NCI-H226 (cell line): Measurements from ENCODE around the gene TCF15.

Source experiments
- DNase-seq: peaks from one replicate; pipeline ENCODE4 v3.0.0-alpha.2; 2015

Gene TCF15

GRCh38 chr20:576156-576555 lies 34.0 kb downstream of the TCF15 start:
- no peak for DNase-seq

- DNase-seq: no peak
These were observed 34.9 kb downstream of the TCF15 start for GRCh38 chr20:575230-575629.

- DNase-seq: no peak
These were observed 35.7 kb downstream of the TCF15 start for GRCh38 chr20:574297-574942.

GRCh38 chr20:573414-574296 lies 36.5 kb downstream of the TCF15 start:
- no peak for DNase-seq

- no peak for DNase-seq
These were observed 37.4 kb downstream of the TCF15 start for GRCh38 chr20:572727-573126.

GRCh38 chr20:571754-572441 lies 38.2 kb downstream of the TCF15 start:
- no peak for DNase-seq

- no peak for DNase-seq
These were observed 41.3 kb downstream of the TCF15 start for GRCh38 chr20:568673-569415.

GRCh38 chr20:568097-568652 lies 41.9 kb downstream of the TCF15 start:
- no peak for DNase-seq

GRCh38 chr20:564192-564591 lies 45.9 kb downstream of the TCF15 start:
- no peak for DNase-seq

- DNase-seq: no peak
These were observed 46.9 kb downstream of the TCF15 start for GRCh38 chr20:563187-563586.

GRCh38 chr20:562232-562897 lies 47.7 kb downstream of the TCF15 start:
- no peak for DNase-seq

GRCh38 chr20:561437-562231 lies 48.5 kb downstream of the TCF15 start:
- DNase-seq: no peak

- DNase-seq: no peak
These were observed 49.4 kb downstream of the TCF15 start for GRCh38 chr20:560680-561079.

- DNase-seq: no peak
These were observed 52.0 kb downstream of the TCF15 start for GRCh38 chr20:558117-558516.

GRCh38 chr20:556984-557383 lies 53.1 kb downstream of the TCF15 start:
- DNase-seq: no peak

GRCh38 chr20:555976-556385 lies 54.1 kb downstream of the TCF15 start:
- DNase-seq: peak; percentile 41
